ENCODE data around the gene ARHGEF16. TPM values are rescaled to one million over a fixed set of nuclear protein-coding genes. Genes with fewer than 3 reads are reported as not detected.

ARHGEF16 gene
- total RNA-seq, 1 donor from 2014 or later = 11.3 TPM

DNA sequence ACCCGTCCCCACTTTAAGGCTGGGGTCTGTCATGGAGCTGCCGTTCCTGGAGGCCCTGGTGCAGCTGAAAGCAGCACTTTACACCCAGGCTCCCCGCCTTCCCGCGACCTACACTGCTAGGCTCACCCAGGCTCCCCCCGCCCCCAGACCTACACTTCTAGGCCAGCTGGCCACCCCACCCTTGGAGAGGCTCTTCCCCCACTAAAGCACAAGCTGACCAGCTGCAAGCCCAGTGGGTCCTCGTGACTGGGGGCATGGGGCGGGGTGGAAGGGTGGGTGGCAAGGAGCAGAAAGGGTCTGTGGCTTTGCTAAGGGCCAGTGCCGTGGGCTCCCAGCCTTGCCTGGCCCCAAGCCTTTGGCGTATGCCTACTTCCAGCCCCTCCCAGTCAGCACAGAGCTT lies 9.7 kb upstream of the ARHGEF16 start:
- H3K27me3 Mint-ChIP-seq (ENCODE audit: low read depth) = peaks cover 4% of the 10 kb centered on the region
- no peak for DNase-seq (ENCODE audit: low read depth, low spot score)
- no peak for TF ChIP-seq CTCF (conservative IDR thresholded peaks at IDR 0.05)
- no peaks in the 10 kb centered on the region for H3K36me3 Mint-ChIP-seq (ENCODE audit: low read depth)
- peaks cover 8% of the 10 kb centered on the region for H3K9me3 Mint-ChIP-seq
- H3K4me1 Mint-ChIP-seq = peaks cover 48% of the 10 kb centered on the region
- H3K4me3 Mint-ChIP-seq = no peak overlapping the region
- no peak overlapping the region for H3K27ac Mint-ChIP-seq (ENCODE audit: unreplicated experiment)

DNA sequence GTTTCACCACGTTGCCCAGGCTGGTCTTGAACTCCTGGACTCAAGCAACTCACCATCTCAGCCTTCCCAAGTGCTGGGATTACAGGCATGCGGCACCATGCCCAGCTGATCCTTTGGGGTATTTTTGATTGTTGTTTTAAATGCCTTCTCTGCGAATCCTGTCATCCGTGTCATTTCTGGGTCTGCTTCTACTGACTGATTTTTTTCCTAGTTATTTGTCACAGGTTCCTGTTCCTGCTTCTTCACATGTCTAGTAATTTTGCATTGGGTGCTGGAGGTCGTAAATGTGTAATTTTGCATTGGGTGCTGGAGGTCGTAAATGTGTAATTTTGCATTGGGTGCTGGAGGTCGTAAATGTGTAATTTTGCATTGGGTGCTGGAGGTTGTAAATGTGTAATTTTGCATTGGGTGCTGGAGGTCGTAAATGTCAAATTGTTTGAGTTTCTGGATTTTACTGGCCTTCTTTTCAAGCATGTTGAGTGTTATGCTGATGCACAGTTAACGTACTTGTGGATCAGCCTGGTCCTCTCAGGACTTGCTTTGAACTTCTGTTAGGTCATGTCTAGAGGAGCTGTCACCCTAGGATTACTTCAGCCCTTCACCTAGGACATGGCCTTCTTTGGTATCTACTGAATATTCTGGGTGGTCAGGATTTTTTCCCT lies 4.1 kb upstream of the ARHGEF16 start:
- Mint-ChIP-seq H3K9me3 (peaks cover 6% of the 10 kb centered on the region), H3K27me3 (ENCODE audit: low read depth) (peaks cover 7% of the 10 kb centered on the region), H3K36me3 (ENCODE audit: low read depth) (no peaks in the 10 kb centered on the region), H3K4me3 (no peak overlapping the region), H3K27ac (ENCODE audit: unreplicated experiment) (no peak overlapping the region), H3K4me1 (peaks cover 6% of the 10 kb centered on the region)
- DNase-seq (ENCODE audit: low read depth, low spot score) = no peak
- no peak for TF ChIP-seq CTCF (conservative IDR thresholded peaks at IDR 0.05)

- no peak for TF ChIP-seq CTCF (conservative IDR thresholded peaks at IDR 0.05)
- no peaks in the 10 kb centered on the region for H3K36me3 Mint-ChIP-seq (ENCODE audit: low read depth)
- peaks cover 9% of the 10 kb centered on the region for H3K4me1 Mint-ChIP-seq
- H3K27ac Mint-ChIP-seq (ENCODE audit: unreplicated experiment) = no peak overlapping the region
- peaks cover 7% of the 10 kb centered on the region for H3K27me3 Mint-ChIP-seq (ENCODE audit: low read depth)
- H3K4me3 Mint-ChIP-seq = no peak overlapping the region
- peaks cover 6% of the 10 kb centered on the region for H3K9me3 Mint-ChIP-seq
- DNase-seq (ENCODE audit: low read depth, low spot score) = no peak
Observed at GRCh38 chr1:3450983-3451382, 3.5 kb upstream of the ARHGEF16 start.

DNA sequence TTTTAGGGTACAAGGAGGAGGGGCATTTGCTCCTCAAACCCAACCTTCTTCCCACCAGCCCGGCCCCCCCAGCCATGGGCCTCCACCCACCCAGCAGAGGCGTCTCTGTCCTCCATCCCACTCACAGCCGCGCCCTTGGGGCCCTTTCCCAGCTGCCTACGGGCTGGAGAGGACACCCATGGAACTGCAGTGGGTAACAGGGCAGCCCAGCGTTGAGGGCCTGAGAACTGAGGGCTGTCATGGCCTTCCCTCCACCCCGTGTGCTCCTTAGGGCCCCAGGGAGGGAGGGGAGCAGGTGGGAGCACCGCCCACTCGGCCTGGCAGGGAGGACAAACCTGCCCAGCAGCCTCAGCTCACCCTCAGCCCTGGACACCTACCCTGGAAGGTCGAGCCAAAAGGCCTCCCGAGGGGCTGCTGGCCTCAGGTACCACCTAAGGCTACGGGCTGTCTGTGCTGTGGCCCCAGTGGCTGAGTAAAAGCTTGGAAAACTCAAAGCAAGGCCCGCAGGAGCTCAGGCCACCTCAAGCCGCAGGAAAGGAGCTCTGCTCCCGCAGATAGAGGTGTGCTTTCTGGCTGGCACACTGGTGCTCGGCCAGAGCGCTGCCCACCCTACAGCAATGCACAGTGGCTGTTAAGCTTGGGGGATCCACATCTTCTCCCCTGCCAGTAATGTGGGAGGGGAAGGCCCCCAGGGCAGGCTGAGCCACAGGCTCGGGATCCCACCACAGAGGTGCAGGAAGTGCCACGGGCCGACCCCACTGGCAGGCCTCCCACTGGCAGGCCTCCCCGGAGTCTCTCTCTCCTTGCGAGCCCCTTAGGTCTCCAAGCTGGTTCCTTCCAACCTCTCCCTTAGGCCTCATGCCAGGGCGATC lies 2.2 kb upstream of the ARHGEF16 start:
- H3K4me1 Mint-ChIP-seq = peaks cover 13% of the 10 kb centered on the region
- H3K36me3 Mint-ChIP-seq (ENCODE audit: low read depth) = no peaks in the 10 kb centered on the region
- DNase-seq (ENCODE audit: low read depth, low spot score) = no peak

DNA sequence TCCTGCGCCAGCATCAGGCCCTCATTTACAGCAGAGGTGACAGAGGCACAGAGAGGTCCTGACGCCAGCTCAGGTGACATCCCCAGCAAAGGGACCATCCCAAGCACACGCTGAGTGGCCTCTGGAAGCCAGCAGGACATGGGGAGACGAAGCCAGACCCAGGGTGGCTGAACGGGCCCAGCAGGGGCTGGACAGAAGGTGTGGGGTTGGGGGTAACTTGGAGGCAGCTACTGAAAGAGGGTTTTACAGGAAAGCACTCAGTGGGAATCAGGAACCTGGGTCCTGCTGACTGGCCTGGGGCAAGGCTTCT lies 1.6 kb upstream of the ARHGEF16 start:
- TF ChIP-seq CTCF (conservative IDR thresholded peaks at IDR 0.05) = no peak
- peaks cover 19% of the 10 kb centered on the region for H3K4me1 Mint-ChIP-seq
- H3K27me3 Mint-ChIP-seq (ENCODE audit: low read depth) = peaks cover 7% of the 10 kb centered on the region

More for the DNA sequence above, 2.2 kb upstream of the ARHGEF16 start:
- H3K27ac Mint-ChIP-seq (ENCODE audit: unreplicated experiment) = peak overlapping the region; percentile 43
- peaks cover 7% of the 10 kb centered on the region for H3K27me3 Mint-ChIP-seq (ENCODE audit: low read depth)
- no peak for TF ChIP-seq CTCF (conservative IDR thresholded peaks at IDR 0.05)
- peaks cover 6% of the 10 kb centered on the region for H3K9me3 Mint-ChIP-seq
- H3K4me3 Mint-ChIP-seq = no peak overlapping the region

More for the DNA sequence above, 1.6 kb upstream of the ARHGEF16 start:
- Mint-ChIP-seq H3K36me3 (ENCODE audit: low read depth) (no peaks in the 10 kb centered on the region), H3K27ac (ENCODE audit: unreplicated experiment) (peak overlapping the region; percentile 43), H3K9me3 (peaks cover 4% of the 10 kb centered on the region), H3K4me3 (no peak overlapping the region)
- no peak for DNase-seq (ENCODE audit: low read depth, low spot score)
